ENCODE data around the gene SPDYE2.
"Not testable (repeated sequence)": the region's sequence is repeated elsewhere in the genome, so short reads cannot be mapped to it uniquely, and the experiment has no call there.

The SPDYE2 gene

DNA sequence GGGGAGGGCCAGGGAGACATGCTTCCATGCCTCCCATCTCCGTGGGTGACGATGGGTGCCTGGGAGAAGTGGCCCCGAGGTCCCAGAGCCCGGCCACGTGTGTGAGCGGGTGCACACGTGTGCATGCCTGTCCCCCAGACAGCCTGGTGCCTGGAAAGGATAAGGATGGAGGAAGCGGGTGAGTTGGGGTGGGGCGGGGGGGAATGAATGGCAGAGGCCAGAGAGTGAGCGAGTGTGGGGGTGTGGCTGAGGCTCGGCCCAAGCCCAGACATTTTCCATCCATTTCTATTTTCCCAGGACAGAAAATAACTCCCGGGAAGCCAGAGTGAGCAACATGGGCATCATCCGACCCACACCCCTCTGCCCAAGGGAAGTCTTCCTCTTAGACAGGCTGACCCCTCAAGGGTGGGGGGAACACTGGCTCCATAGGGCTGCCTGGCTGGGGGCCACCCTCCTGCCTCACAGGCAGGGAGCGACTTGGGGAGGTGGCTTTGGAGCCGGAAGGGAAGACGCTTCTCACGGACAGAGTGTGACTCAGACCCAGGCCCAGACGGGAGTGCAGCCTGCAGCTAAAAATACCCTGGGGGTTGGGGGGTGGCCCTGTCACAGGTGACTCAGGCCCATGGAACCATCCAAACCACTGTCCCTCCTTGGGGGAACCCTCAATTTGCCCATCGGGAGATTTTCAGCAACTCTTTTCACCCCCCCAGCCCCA is 53.6 kb downstream of the SPDYE2 start:
- not testable (repeated sequence) for DNase-seq

GRCh38 chr7:102606848-102607247 is 55.8 kb downstream of the SPDYE2 start:
- DNase-seq: not testable (repeated sequence)

DNA sequence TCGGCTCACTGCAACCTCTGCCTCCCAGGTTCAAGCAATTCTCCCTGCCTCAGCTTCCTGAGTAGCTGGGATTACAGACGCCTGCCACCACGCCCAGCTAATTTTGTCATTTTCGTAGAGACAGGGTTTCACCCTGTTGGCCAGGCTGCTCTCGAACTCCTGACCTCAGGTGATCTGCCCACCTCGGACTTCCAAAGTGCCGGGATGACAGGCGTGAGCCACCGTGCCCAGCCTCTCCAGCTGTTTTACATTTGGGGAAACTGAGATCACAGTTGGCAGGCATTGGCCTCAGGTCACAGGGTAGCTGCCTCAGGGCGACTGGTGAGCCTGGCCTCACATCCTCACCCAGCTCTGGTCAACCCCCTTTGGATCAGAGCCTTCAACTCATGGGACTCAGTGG is 58.7 kb downstream of the SPDYE2 start:
- DNase-seq: not testable (repeated sequence)

DNA sequence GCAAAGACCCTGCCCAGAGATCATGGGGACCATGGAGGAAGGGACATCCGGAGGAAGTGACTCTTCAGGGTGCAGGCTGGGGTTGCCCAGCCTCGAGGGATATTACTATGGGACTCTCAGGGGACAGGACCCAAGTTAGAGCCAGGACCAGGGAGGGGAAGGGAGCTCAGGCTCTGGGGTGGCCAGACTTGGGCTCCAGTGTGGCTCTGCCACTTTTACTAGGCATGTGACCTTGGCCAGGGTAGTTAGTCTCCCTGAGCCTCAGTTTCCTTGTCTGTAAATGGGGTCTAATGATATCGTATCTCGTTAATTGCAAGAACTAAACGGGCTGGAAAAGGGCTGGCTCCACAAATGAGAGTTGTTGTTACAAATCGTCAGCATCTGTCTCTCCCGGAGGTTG is 59.4 kb downstream of the SPDYE2 start:
- not testable (repeated sequence) for DNase-seq

DNA sequence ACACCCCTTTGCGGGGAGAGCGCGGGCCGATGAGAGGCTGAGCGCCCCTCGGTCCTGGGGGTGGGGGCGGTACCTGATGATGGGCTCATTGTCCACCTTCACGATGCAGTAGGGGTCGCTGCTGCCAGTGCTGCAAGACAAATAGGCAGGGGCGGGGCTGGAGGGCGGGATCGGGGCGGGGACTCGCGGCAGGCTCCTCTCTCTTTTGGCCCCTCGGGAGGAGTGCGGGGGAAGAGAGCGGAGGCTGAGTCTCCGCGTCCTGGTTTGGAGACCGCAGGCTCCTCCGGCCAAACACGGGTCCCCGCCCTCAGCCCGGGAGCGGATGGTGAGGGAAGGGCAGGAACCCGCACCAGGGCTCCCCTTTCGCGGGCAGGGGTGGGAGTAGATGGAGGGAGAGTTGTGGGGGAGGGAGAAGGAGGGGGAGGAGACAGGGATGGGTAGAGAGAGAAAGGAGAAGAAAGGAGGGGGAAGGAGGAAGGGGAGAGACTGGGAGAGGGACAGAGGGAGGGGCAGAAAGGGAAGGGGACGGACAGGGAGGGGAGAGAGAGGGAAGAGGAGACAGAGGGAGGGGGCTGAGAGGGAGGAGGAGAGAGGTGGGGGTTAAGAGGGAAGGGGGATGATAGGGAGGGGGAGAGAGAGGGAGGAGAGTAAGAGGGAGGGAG is 60.1 kb downstream of the SPDYE2 start:
- DNase-seq: not testable (repeated sequence)

DNA sequence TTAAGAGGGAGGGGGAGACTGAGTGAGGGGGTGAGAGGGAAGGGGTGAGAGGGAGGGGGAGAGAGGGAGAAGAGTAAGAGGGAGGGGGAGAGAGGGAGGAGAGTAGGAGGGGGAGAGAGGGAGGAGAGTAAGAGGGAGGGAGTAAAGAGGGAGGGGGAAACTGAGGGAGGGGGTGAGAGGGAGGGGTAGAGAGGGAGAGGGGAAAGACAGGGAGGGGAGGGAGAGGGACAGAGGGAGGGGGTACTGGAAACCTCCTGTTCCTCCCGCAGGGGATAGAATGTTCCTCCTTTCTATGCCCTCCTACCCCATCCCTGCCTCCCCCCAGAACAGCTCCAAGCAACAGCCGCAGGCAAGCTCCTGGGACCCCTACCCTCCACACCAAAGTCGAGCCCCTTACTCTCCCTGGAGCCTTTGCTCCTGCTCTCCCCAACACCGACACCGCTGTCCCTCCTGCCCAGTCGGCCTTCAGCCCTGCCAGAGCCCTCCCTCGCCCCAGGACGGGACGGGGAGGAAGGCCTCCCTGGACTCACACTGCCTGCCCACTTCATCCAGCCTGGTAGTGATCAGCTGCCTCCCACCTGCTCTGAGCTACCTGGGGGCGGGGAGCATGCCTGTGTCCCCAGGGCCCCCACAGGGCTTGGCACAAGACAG is 60.8 kb downstream of the SPDYE2 start:
- not testable (repeated sequence) for DNase-seq

Data from stimulated activated CD4-positive, alpha-beta T cell treated with anti-CD3 and anti-CD28 coated beads, Interleukin-4, amount 100 ng/mL, for 4 hours (primary cell).